Lower leg skin (tissue), 4 donors: Measurements from ENCODE around the gene PDZRN4. TPM values are rescaled to one million over a fixed set of nuclear protein-coding genes. Genes with fewer than 3 reads are reported as not detected.

Experiments used
- DNase-seq, 2 donors: peaks; one replicate each; pipeline ENCODE4 v3.0.0-alpha.2; 2019; ENCODE audit warnings: low spot score in 2 of 2
- H3K4me3 ChIP-seq: fragments of 200-600 bp; sonication (generic); 2 replicates; pipeline ENCODE4 v1.5.1; 2017; ENCODE audit warnings: mild to moderate bottlenecking, low read depth; ENCODE audit not compliant: poor library complexity, severe bottlenecking
- POLR2A ChIP-seq, 2 donors: fragments of 450-650 bp; IDR thresholded peaks; one replicate each; pipeline ENCODE4 v1.6.1; 2016 to 2017; ENCODE audit warnings: antibody characterized with exemption in 2 of 2, mild to moderate bottlenecking in 1 of 2, moderate library complexity in 1 of 2
- WGBS, 2 donors: methylation state at CpG; one replicate each; pipeline ENCODE4 v1.1.5; 2018; 5-methylcytosine and 5-hydroxymethylcytosine counted together
- intact Hi-C: fragments of 100-400 bp; cut with DNase I; formaldehyde crosslinking; loops from one replicate; pipeline ENCODE4 v1.15.0; 2023; ENCODE audit warnings: low total_unique reads
- total RNA-seq, 4 donors: library from RNA; depleted of rRNA; stranded (reverse); fragments of >200 nt; gene quantifications; one replicate each; pipeline ENCODE4 v1.1.0, GENCODE V29; 2016
- TF ChIP-seq, protein P1 (sequence below), 3 donors: fragments of 450-650 bp; IDR thresholded peaks; one replicate each; pipeline ENCODE4 v1.5.1; 2016; ENCODE audit warnings: antibody characterized with exemption in 3 of 3, mild to moderate bottlenecking in 3 of 3, moderate library complexity in 2 of 3

Gene PDZRN4
- total RNA-seq, 4 donors from 2014 or later: 0.65 to 8.3 (median 3.6) TPM

DNA sequence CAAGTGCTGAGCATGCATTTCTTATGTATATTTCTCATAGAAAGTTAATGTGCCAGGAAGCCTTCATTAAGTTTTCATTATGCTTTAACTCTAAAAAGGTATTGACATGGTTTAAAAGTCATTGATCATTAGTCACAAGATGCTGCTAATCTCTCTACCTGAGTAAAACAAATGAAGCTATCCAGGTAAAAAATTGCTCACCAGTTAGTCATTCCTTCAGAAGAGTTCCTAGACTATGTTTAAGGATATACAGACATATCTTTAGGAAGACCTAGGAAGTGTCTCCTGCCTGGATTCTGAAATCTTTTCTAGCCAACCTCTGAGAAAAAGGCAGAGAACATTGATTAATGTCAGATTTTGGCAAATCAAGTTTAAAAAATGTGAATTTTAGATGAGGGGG, 274.2 kb downstream of the PDZRN4 start:
- no peak for DNase-seq
- intact Hi-C loops: no loop called here
- TF ChIP-seq, protein P1, sequence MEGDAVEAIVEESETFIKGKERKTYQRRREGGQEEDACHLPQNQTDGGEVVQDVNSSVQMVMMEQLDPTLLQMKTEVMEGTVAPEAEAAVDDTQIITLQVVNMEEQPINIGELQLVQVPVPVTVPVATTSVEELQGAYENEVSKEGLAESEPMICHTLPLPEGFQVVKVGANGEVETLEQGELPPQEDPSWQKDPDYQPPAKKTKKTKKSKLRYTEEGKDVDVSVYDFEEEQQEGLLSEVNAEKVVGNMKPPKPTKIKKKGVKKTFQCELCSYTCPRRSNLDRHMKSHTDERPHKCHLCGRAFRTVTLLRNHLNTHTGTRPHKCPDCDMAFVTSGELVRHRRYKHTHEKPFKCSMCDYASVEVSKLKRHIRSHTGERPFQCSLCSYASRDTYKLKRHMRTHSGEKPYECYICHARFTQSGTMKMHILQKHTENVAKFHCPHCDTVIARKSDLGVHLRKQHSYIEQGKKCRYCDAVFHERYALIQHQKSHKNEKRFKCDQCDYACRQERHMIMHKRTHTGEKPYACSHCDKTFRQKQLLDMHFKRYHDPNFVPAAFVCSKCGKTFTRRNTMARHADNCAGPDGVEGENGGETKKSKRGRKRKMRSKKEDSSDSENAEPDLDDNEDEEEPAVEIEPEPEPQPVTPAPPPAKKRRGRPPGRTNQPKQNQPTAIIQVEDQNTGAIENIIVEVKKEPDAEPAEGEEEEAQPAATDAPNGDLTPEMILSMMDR (IDR thresholded peaks at IDR 0.05): no peak
- TF ChIP-seq POLR2A (IDR thresholded peaks at IDR 0.05): no peak
- H3K4me3 ChIP-seq: no peak overlapping the region

DNA sequence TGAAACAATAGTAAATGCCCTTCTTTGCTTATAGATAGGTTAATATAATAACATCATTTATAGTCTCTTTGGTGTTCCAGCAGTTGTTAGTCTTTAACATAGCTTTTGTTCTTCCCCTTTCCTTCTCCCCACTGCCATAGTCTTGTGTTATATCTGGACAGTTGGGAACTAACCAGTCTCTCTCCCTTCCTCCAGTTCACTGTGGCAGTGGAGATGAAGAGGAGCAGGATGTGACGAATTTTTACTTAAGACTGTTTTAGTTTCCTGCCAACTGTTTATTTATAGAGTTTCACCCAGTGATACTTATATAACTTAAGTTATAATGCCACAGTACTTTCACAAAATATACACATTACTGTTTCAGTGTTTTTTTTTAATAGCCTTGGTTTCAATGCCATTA, 277.4 kb downstream of the PDZRN4 start:
- TF ChIP-seq, protein P1 (IDR thresholded peaks at IDR 0.05): no peak
- TF ChIP-seq POLR2A (IDR thresholded peaks at IDR 0.05): no peak
- intact Hi-C loops: no loop called here
- WGBS, 2 donors: 20 to 25% methylated on average over 1 of the region's 1 CpG

DNA sequence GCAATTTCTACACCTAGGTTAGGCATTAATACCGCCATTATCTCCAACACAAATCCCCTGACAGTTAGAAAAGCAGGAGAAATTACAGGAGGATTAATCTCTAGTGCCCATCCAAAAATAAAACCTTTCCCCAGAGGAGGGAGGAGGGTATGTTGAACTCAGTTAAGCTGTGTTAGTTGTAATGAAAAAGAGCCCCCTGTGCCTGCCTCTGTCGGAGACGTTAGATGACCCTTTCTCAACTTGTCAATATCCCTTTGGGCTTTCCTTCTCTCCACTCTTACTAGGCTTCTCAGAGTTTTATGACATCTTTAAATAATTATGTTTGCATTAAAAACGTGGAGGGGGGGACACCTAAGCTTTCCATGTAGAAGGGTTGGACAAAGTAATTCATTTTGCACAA, 278.2 kb downstream of the PDZRN4 start:
- H3K4me3 ChIP-seq: no peak overlapping the region
- 64 to 74% methylated on average over 4 of the region's 4 CpGs for WGBS, 2 donors
- DNase-seq: no peak
- TF ChIP-seq POLR2A (IDR thresholded peaks at IDR 0.05): no peak
- TF ChIP-seq, protein P1 (IDR thresholded peaks at IDR 0.05): no peak
- intact Hi-C loops: no loop called here

More for the DNA sequence above, 277.4 kb downstream of the PDZRN4 start:
- no peak for DNase-seq
- H3K4me3 ChIP-seq: no peak overlapping the region

DNA sequence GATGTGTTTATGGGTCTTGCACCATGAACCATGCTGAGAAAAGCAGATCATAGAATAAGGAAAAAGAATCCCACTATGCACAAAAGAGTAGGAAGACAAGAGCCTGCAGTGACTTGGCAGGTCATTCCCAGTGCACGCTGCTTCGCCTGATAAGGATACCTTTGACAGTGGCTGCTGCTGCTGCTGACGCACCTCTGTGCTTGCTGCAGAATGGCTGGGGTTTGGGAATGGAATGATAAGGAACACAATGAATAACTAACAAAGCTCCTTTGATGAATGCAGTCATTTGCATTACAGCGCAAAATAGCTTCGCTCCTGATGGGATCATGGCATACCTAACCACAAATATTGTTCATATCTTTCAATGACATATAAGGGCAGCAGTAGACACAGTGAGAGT, 278.7 kb downstream of the PDZRN4 start:
- 84 to 93% methylated on average over 5 of the region's 5 CpGs for WGBS, 2 donors
- no peak for TF ChIP-seq POLR2A (IDR thresholded peaks at IDR 0.05)
- TF ChIP-seq, protein P1 (IDR thresholded peaks at IDR 0.05): no peak
- intact Hi-C loops: no loop called here
- no peak overlapping the region for H3K4me3 ChIP-seq
- DNase-seq: no peak

DNA sequence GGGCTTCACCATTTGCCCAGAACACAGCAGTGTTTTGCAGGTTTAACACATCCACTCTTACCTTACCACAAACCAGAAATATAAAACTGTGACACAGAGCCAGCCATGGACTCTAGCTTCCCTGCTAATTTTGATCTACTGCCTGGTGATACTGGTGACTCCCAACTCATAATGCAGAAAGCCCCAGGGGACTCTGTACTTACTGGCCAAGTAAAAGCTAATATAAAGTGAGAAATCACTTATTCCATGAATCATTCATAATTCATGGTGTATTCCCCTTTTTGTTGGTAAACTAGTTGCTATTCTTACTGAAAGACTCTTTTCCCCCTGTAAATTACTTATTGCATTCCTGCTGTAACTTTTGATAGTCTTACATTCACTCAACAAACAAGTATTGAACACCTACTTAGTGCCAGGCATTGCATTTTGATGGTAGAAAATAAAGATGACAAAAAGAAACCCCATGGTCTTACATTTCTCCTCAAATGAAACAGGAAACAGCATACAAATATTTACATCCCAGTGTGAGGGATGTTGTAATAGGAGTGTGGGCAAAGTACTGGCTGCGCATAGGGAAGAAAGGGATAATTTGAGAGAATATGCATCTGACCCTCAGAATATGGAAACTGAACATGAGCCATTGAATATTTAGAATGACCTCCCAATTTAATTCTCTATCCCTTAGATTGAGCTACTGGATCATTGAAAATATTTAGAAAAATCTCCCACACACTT, 279.6 kb downstream of the PDZRN4 start:
- TF ChIP-seq, protein P1 (IDR thresholded peaks at IDR 0.05): no peak
- TF ChIP-seq POLR2A (IDR thresholded peaks at IDR 0.05): no peak
- intact Hi-C loops: no loop called here
- WGBS, 2 donors: 90 to 97% methylated on average over 1 of the region's 1 CpG

GRCh38 chr12:41468341-41468740, 280.2 kb downstream of the PDZRN4 start:
- no peak overlapping the region for H3K4me3 ChIP-seq
- TF ChIP-seq, protein P1 (IDR thresholded peaks at IDR 0.05): no peak
- no peak for TF ChIP-seq POLR2A (IDR thresholded peaks at IDR 0.05)
- intact Hi-C loops: no loop called here
- DNase-seq: no peak
- WGBS, 2 donors: 80 to 82% methylated on average over 3 of the region's 3 CpGs

More for the DNA sequence above, 279.6 kb downstream of the PDZRN4 start:
- no peak for DNase-seq
- H3K4me3 ChIP-seq: no peak overlapping the region
